Choroid plexus epithelial cell (primary cell): ENCODE data around the gene USP46.

Experiments
- DNase-seq: peaks from one replicate; pipeline ENCODE4 v3.0.0-alpha.2; 2010; ENCODE audit warnings: low read depth
- H3K4me3 ChIP-seq: 2 replicates; pipeline ENCODE4 v1.5.1; 2011; ENCODE audit warnings: low read depth, mild to moderate bottlenecking, control low read depth, low read length, moderate library complexity
- CTCF ChIP-seq: conservative IDR thresholded peaks from 2 replicates; pipeline ENCODE4 v1.5.1; 2011; ENCODE audit warnings: low read depth, mild to moderate bottlenecking, control low read depth, inconsistent platforms, low read length, moderate library complexity

Gene USP46

GRCh38 chr4:52687696-52688095, 28.6 kb upstream of the USP46 start:
- no peak overlapping the region for H3K4me3 ChIP-seq
- no peak for TF ChIP-seq CTCF
- no peak for DNase-seq

- TF ChIP-seq CTCF, result no peak
- no peak overlapping the region for H3K4me3 ChIP-seq
Measured at GRCh38 chr4:52685316-52685715, 26.2 kb upstream of the USP46 start.

GRCh38 chr4:52684896-52685295, 25.8 kb upstream of the USP46 start:
- no peak overlapping the region for H3K4me3 ChIP-seq
- DNase-seq, result no peak
- no peak for TF ChIP-seq CTCF

More at GRCh38 chr4:52685316-52685715, 26.2 kb upstream of the USP46 start:
- no peak for DNase-seq

GRCh38 chr4:52680381-52680780, 21.3 kb upstream of the USP46 start:
- no peak for TF ChIP-seq CTCF
- H3K4me3 ChIP-seq, result no peak overlapping the region
- no peak for DNase-seq

GRCh38 chr4:52676536-52676935, 17.4 kb upstream of the USP46 start:
- H3K4me3 ChIP-seq, result no peak overlapping the region
- DNase-seq, result no peak
- TF ChIP-seq CTCF, result no peak

- no peak for TF ChIP-seq CTCF
- H3K4me3 ChIP-seq, result no peak overlapping the region
Measured at GRCh38 chr4:52675111-52675510, 16.0 kb upstream of the USP46 start.

GRCh38 chr4:52670739-52671138, 11.6 kb upstream of the USP46 start:
- DNase-seq, result no peak
- TF ChIP-seq CTCF, result peak; percentile 5
- H3K4me3 ChIP-seq, result no peak overlapping the region

More at GRCh38 chr4:52675111-52675510, 16.0 kb upstream of the USP46 start:
- DNase-seq, result no peak
